Spleen (tissue), 7 donors: Measurements from ENCODE around the gene PRICKLE3.

Experiments
- POLR2A ChIP-seq, 3 donors: fragments of 450-650 bp; IDR thresholded peaks; one replicate each; pipeline ENCODE4 v1.5.1; 2017; ENCODE audit warnings: antibody characterized with exemption in 3 of 3, mild to moderate bottlenecking in 1 of 3
- POLR2AphosphoS5 ChIP-seq, 3 donors: sonication (generic); formaldehyde crosslinking; IDR thresholded peaks; one replicate each; pipeline ENCODE4 v1.5.1; 2017; ENCODE audit warnings: antibody characterized with exemption in 3 of 3
- TF ChIP-seq, protein P1 (sequence below), 11 experiments: fragments of 200-600 bp in 7 of 11; fragments of 450-650 bp in 4 of 11; sonication (generic) in 4 of 11; IDR thresholded peaks in 8 of 11; conservative IDR thresholded peaks in 3 of 11; 1 replicate in 7 of 11; 2 replicates in 4 of 11; pipeline versions ENCODE4 v1.4.0 to v1.8.0; 2016 to 2021; ENCODE audit warnings: antibody characterized with exemption in 11 of 11, inconsistent platforms in 4 of 11, mild to moderate bottlenecking in 1 of 11
- donor health status: DM: no; HTN: no; CAD: no; lungs with moderate emphysema.
- donor health status: DM: no; HTN: no; CAD: no.
- donor health status: DM: no; HTN: no; CAD: no.

DNA sequence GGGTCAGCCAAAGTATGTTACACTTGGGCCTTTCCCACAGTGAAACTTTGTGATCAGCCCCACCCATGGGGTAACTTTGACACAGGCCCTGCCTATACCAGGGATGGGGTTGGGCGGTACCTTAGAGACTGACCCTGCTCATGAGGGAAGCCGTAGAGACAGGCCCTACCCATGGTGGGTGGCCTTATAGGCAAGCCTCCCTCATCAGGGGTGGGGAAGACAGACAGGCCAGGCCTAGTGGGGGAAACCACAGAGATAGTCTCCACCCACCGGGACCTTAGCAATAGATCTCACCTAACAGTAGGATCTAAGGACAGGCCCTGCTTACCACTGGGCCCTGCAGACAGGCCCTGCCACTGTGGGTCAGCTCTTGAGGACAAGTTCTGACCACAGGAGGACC lies 7.6 kb downstream of the PRICKLE3 start:
- TF ChIP-seq POLR2A (IDR thresholded peaks at IDR 0.05) = no peak
- no peak for TF ChIP-seq POLR2AphosphoS5 (IDR thresholded peaks at IDR 0.05)
- TF ChIP-seq, protein P1, sequence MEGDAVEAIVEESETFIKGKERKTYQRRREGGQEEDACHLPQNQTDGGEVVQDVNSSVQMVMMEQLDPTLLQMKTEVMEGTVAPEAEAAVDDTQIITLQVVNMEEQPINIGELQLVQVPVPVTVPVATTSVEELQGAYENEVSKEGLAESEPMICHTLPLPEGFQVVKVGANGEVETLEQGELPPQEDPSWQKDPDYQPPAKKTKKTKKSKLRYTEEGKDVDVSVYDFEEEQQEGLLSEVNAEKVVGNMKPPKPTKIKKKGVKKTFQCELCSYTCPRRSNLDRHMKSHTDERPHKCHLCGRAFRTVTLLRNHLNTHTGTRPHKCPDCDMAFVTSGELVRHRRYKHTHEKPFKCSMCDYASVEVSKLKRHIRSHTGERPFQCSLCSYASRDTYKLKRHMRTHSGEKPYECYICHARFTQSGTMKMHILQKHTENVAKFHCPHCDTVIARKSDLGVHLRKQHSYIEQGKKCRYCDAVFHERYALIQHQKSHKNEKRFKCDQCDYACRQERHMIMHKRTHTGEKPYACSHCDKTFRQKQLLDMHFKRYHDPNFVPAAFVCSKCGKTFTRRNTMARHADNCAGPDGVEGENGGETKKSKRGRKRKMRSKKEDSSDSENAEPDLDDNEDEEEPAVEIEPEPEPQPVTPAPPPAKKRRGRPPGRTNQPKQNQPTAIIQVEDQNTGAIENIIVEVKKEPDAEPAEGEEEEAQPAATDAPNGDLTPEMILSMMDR (IDR thresholded peaks at IDR 0.05 in 8 of 11, conservative IDR thresholded peaks at IDR 0.05 in 3 of 11) = no peak
